K562 (cell line): ENCODE results near the gene EFNB3. TPM values are rescaled to one million over a fixed set of nuclear protein-coding genes. Genes with fewer than 3 reads are reported as not detected.

Experiments
- ATAC-seq: fragments of 200-7000 bp; cut with Tn5 transposase; 3 replicates; pipeline ENCODE4 v1.9.1; 2020; ENCODE audit warnings: moderate library complexity
- BruUV-seq: library from RNA; stranded (reverse); fragments of 400-500 nt; replicated peaks from 2 replicates; lab custom pipeline; 2021; lab: Mats Ljungman, UMichigan
- CTCF ChIA-PET: fragments of 300-600 bp; formaldehyde crosslinking; extraction: SDS; loops from one replicate; lab custom pipeline; 2021; ENCODE audit warnings: low intra/inter-chr PET ratio; lab: Yijun Ruan, JAX
- POLR2A ChIA-PET: fragments of 300-600, 350-650 bp; sonication (Branson Sonifier 250); formaldehyde crosslinking; extraction: SDS; loops from one replicate; lab custom pipeline; 2021; ENCODE audit warnings: antibody characterized with exemption, inconsistent platforms; lab: Yijun Ruan, JAX
- DNase-seq, 4 experiments: peaks; one replicate each; pipeline versions ENCODE4 v3.0.0 to v3.0.0-alpha.2; 2011 to 2018; ENCODE audit warnings: low spot score in 3 of 4, mixed read lengths in 3 of 4; ENCODE audit errors: extremely low read depth in 1 of 4
- FAIRE-seq: peaks from 2 replicates; lab custom pipeline; 2011; peaks lifted over from hg19 to GRCh38; lab: Jason Lieb, UNC
- H2AFZ ChIP-seq: 2 replicates; pipeline ENCODE4 v1.6.0; 2011; ENCODE audit warnings: low read depth, low read length, control low read depth, inconsistent platforms
- H3K27ac ChIP-seq: fragments of 200-600 bp; 3 replicates; pipeline ENCODE4 v1.8.0; 2011; ENCODE audit warnings: low read depth, mild to moderate bottlenecking, control low read depth, inconsistent platforms, low read length, moderate library complexity, mixed read lengths; ENCODE audit errors: extremely low read depth
- H3K27me3 ChIP-seq, 2 experiments: fragments of 300-600 bp in 1 of 2; 2 replicates in 1 of 2; 3 replicates in 1 of 2; pipeline versions ENCODE4 v1.6.0 to v1.8.0; 2011; ENCODE audit warnings: inconsistent platforms in 2 of 2, low read length in 2 of 2, mild to moderate bottlenecking in 1 of 2, mixed read lengths in 1 of 2, moderate library complexity in 1 of 2; ENCODE audit not compliant: control insufficient read depth in 2 of 2, insufficient read depth in 2 of 2
- H3K36me3 ChIP-seq: fragments of 300-600 bp; 3 replicates; pipeline ENCODE4 v1.8.0; 2011; ENCODE audit warnings: mild to moderate bottlenecking, low read length, inconsistent platforms; ENCODE audit not compliant: control insufficient read depth, insufficient read depth
- H3K4me1 ChIP-seq, 2 experiments: fragments of 200-600 bp in 1 of 2; replicated peaks in 1 of 2; 2 replicates in 1 of 2; 3 replicates in 1 of 2; pipeline versions ENCODE4 v1.5.1 to v1.8.0; 2011; ENCODE audit warnings: inconsistent platforms in 2 of 2, low read length in 2 of 2, mild to moderate bottlenecking in 1 of 2, mixed read lengths in 1 of 2, moderate library complexity in 1 of 2; ENCODE audit not compliant: control insufficient read depth in 2 of 2, insufficient read depth in 2 of 2
- H3K4me2 ChIP-seq: 2 replicates; pipeline ENCODE4 v1.6.1; 2011; ENCODE audit warnings: low read length, control low read depth, inconsistent platforms, mixed read lengths; ENCODE audit not compliant: insufficient read depth
- H3K4me3 ChIP-seq: fragments of 200-600 bp; sonication (generic), shearing (Covaris generic); 2 replicates; pipeline ENCODE4 v1.5.1; 2016; ENCODE audit warnings: control low read depth, inconsistent platforms
- H3K79me2 ChIP-seq: fragments of 200-600 bp; 3 replicates; pipeline ENCODE4 v1.8.0; 2011; ENCODE audit warnings: low read length, inconsistent platforms; ENCODE audit not compliant: control insufficient read depth, insufficient read depth
- H3K9ac ChIP-seq, 2 experiments: 2 replicates each; pipeline versions ENCODE4 v1.6.0 to v1.6.1; 2011; ENCODE audit warnings: low read depth in 2 of 2, low read length in 2 of 2, control low read depth in 1 of 2, inconsistent platforms in 1 of 2, mild to moderate bottlenecking in 1 of 2, mixed read lengths in 1 of 2; ENCODE audit not compliant: insufficient read depth in 1 of 2
- H3K9me1 ChIP-seq: one replicate; pipeline ENCODE4 v1.6.0; 2011; ENCODE audit warnings: inconsistent platforms, mild to moderate bottlenecking, low read length, moderate library complexity; ENCODE audit not compliant: control insufficient read depth, insufficient read depth
- H3K9me3 ChIP-seq: replicated peaks from 2 replicates; pipeline ENCODE4 v1.5.1; 2011; ENCODE audit warnings: low read depth, low read length, inconsistent platforms; ENCODE audit not compliant: control insufficient read depth, insufficient read depth
- H4K20me1 ChIP-seq: replicated peaks from 2 replicates; pipeline ENCODE4 v1.6.1; 2011; ENCODE audit warnings: low read length, inconsistent platforms, mixed read lengths; ENCODE audit not compliant: control insufficient read depth, insufficient read depth
- NR1H2 ChIP-seq: sonication (generic); formaldehyde crosslinking; IDR thresholded peaks from 2 replicates; pipeline ENCODE4 v1.4.0; 2020; ENCODE audit warnings: mild to moderate bottlenecking, missing genetic modification reagents
- NR2F6 ChIP-seq: fragments of 450-650 bp; formaldehyde crosslinking; IDR thresholded peaks from 2 replicates; pipeline ENCODE4 v1.4.0; 2020; ENCODE audit warnings: mild to moderate bottlenecking
- NUFIP1 ChIP-seq: fragments of 450-650 bp; IDR thresholded peaks from 2 replicates; pipeline ENCODE4 v1.6.1; 2018; ENCODE audit not compliant: partially characterized antibody
- SOX6 ChIP-seq: fragments of 450-650 bp; IDR thresholded peaks from 2 replicates; pipeline ENCODE4 v1.6.1; 2014; ENCODE audit warnings: mild to moderate bottlenecking
- WGBS: fragments of 100-300 bp; shearing (Covaris generic); methylation state at CpG from one replicate; pipeline ENCODE4 v1.1.6; 2016; ENCODE audit warnings: low coverage, mixed read lengths; ENCODE audit not compliant: insufficient coverage; ENCODE audit errors: missing lambda C conversion rate; 5-methylcytosine and 5-hydroxymethylcytosine counted together
- in situ Hi-C: fragments of 300-500 bp; cut with MboI; formaldehyde crosslinking; loops from 4 replicates; pipeline ENCODE4 v1.15.0; 2018; ENCODE audit warnings: inconsistent platforms, mixed read lengths
- intact Hi-C: fragments of 100-400 bp; cut with micrococcal nuclease; formaldehyde crosslinking; loops from 2 replicates; pipeline ENCODE4 v1.14.2; 2022
- polyA plus RNA-seq, 8 experiments: library from polyadenylated mRNA; depleted of rRNA in 4 of 8; stranded (reverse) in 5 of 8; unstranded in 3 of 8; fragments of >200 nt; fragmentation: Nextera tagmentation in 2 of 8; fragmentation: Illumina TruSeq in 1 of 8; extraction: Ambion mirVana in 2 of 8; extraction: Trizol in 1 of 8; gene quantifications; 2 replicates each; pipeline versions ENCODE4 v1.2.1 to v1.2.3, GENCODE V29; 2011 to 2014; ENCODE audit warnings: inconsistent platforms in 1 of 8, missing spikeins in 1 of 8
- total RNA-seq, 7 experiments: library from RNA; depleted of rRNA in 6 of 7; stranded (reverse); fragments of >200 nt in 6 of 7; fragmentation: Illumina TruSeq in 2 of 7; extraction: Trizol in 2 of 7; gene quantifications; 2 replicates each; pipeline versions ENCODE4 v1.2.1 to v1.2.3, GENCODE V29; 2011 to 2021; ENCODE audit warnings: low replicate concordance in 1 of 7
- TF ChIP-seq, protein P1 (sequence below): fragments of 250-450 bp; sonication (Bioruptor Pico); IDR thresholded peaks from 2 replicates; pipeline ENCODE4 v1.4.0; 2020; ENCODE audit warnings: mild to moderate bottlenecking, moderate library complexity

Gene EFNB3
- total and polyA plus RNA-seq, 9 of the 15 experiments (the other 6 are each of a cell fraction or from before 2014, with no cell fraction given) = not detected

GRCh38 chr17:7707858-7708750 is 3.1 kb downstream of the EFNB3 start:
- BruUV-seq = no TSS peak
- WGBS = 2% methylated on average over 10 of the region's 22 CpGs

More at GRCh38 chr17:7707858-7708750, 3.1 kb downstream of the EFNB3 start:
- no peak overlapping the region for H3K27ac ChIP-seq
- H3K4me3 ChIP-seq = no peak overlapping the region
- no peak overlapping the region for H3K9ac ChIP-seq
- no peak overlapping the region for H2AFZ ChIP-seq
- H3K4me2 ChIP-seq = no peak overlapping the region
- TF ChIP-seq, protein P1, sequence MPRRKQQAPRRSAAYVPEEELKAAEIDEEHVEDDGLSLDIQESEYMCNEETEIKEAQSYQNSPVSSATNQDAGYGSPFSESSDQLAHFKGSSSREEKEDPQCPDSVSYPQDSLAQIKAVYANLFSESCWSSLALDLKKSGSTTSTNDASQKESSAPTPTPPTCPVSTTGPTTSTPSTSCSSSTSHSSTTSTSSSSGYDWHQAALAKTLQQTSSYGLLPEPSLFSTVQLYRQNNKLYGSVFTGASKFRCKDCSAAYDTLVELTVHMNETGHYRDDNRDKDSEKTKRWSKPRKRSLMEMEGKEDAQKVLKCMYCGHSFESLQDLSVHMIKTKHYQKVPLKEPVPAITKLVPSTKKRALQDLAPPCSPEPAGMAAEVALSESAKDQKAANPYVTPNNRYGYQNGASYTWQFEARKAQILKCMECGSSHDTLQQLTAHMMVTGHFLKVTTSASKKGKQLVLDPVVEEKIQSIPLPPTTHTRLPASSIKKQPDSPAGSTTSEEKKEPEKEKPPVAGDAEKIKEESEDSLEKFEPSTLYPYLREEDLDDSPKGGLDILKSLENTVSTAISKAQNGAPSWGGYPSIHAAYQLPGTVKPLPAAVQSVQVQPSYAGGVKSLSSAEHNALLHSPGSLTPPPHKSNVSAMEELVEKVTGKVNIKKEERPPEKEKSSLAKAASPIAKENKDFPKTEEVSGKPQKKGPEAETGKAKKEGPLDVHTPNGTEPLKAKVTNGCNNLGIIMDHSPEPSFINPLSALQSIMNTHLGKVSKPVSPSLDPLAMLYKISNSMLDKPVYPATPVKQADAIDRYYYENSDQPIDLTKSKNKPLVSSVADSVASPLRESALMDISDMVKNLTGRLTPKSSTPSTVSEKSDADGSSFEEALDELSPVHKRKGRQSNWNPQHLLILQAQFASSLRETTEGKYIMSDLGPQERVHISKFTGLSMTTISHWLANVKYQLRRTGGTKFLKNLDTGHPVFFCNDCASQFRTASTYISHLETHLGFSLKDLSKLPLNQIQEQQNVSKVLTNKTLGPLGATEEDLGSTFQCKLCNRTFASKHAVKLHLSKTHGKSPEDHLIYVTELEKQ (CRISPR knock-in tag) = no peak
- no peak for TF ChIP-seq NR1H2 (CRISPR knock-in tag)
- TF ChIP-seq NR2F6 (CRISPR knock-in tag) = no peak
- no peak for TF ChIP-seq NUFIP1
- no peak for TF ChIP-seq SOX6
- ATAC-seq = no peak
- no peaks in the 10 kb centered on the region for H3K9me3 ChIP-seq
- DNase-seq = no peak
- H3K4me1 ChIP-seq = peaks cover 2 to 22% of the 10 kb centered on the region in 2 experiments; a peak in 3 of 5 replicates
- intact Hi-C loops = no loop called here
- no peaks in the 10 kb centered on the region for H3K79me2 ChIP-seq
- H3K27me3 ChIP-seq = peaks cover 9 to 38% of the 10 kb centered on the region in 2 experiments; a peak in 4 of 5 replicates
- H3K9me1 ChIP-seq = no peaks in the 10 kb centered on the region
- ChIA-PET POLR2A (interaction anchor here (7.6 kb wide), 1 partner anchor 20 kb away, joined by 67 read pairs; the partner anchor contains the start of genes TP53 and WRAP53), CTCF (no interaction called here)
- H4K20me1 ChIP-seq = no peaks in the 10 kb centered on the region
- no peaks in the 10 kb centered on the region for H3K36me3 ChIP-seq
- in situ Hi-C loops = no loop called here
- FAIRE-seq = no peak
